HL-60/S4 treated with phorbol 12-myristate 13-acetate at 8.2 ng/mL for 4 days and 3 days (cell line): ENCODE results near the gene PLK5.
"Not testable (repeated sequence)": the region's sequence is repeated elsewhere in the genome, so short reads cannot be mapped to it uniquely, and the experiment has no call there.

Experiments
- in situ Hi-C: fragments of 300-500 bp; cut with MboI; formaldehyde crosslinking; loops from 2 replicates; pipeline ENCODE4 v1.15.0; 2022; ENCODE audit warnings: low sequenced_read_pairs

Gene PLK5

DNA sequence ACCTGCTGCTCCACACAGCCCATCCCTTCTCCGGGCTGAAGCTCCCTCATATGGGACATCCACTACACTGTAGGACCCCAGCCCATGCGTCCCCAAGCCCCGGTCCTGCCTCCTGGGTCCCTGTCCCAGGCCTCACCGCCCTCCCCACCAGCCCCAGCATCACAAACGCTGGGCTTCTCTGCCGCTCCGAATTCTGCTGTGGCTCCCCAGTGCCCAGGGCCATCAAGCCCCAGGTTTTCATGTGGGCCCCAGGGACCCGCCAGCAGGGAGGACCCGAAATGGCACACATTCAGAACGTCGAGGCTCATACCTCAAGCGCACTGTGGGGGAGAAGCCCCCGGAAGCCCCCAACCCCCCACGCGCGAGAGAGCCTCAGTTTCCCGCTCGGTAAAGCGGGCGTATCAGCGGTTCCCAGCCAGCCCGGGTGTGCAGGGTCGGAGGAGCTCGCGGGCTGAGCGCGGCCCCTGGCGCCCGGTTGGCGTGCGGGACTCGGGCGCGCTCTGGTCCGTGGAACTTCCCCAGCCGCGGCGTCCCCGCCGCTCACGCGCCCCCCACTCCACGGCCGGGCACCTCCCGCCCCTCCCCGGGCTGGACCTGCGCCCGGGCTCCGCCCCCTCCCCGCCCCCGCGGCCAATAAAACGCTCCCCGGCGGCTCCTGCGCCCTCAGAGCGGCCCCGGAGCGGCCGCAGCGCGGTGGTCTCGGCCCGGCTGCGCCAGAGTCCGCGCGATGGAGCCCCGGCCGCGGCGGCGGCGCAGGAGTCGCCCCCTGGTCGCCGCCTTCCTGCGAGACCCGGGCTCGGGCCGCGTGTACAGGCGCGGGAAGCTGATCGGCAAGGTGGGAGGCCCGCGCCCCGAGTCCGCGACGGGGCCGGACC, at the start of gene PLK5:
PLK5 (plus strand) TSS at position 666 of the 875 bp plus-strand sequence. CDS start 2,920 bp downstream, outside the sequence.
- in situ Hi-C loops, result no loop called here

- in situ Hi-C loops, result no loop called here
Observed at GRCh38 chr19:1474765-1475351, 49.0 kb upstream of the PLK5 start.

DNA sequence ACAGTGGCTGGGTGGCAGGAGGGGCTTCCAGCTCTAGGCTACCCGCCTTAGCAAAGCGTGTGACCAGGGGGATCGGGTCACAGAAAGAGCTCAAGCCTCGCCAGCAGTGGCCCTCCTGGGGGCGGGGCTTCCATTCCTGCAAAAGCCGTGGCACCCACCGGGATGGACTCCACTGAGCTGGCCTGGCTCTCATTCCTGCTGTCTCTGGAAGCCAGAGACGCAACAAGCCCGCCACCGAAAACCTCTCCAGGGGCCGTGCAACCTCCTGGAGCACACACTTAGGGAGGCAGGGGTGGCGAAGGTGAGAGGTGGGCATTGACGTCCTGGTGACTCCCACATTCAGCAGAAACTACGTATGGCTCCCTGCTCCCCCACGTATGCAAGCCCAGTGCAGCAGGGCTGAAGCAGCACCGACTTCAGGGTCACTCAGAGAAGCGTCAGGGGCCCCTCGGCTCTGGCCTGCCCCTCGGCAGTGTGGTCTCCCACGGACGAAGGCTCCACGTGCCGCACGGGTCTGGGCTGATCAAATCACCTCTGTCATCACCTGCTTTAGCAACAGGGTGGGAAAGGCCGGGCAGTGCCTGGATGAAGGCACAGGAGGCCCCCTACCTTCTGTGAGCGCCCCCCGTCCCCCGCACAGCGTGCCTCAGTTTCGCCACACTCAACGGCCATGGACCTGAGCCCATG, 48.0 kb upstream of the PLK5 start:
- in situ Hi-C loops, result no loop called here

DNA sequence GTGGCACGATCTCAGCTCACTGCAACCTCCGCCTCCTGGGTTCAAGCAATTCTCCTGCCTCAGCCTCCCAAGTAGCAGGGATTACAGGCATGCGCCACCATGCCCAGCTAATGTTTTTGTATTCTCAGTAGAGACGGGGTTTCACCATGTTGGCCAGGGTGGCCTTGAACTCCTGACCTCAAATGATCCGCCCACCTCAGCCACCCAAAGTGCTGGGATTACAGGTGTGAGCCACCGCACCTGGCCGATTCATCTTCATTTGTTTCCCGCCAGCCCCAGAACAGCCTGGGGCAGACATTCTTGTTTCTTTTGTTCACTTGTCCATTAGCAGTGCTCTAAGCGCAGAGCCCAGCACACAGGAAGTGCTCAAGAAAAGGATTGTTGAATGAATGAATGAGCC, 46.8 kb upstream of the PLK5 start:
- in situ Hi-C loops, result not testable (repeated sequence)

DNA sequence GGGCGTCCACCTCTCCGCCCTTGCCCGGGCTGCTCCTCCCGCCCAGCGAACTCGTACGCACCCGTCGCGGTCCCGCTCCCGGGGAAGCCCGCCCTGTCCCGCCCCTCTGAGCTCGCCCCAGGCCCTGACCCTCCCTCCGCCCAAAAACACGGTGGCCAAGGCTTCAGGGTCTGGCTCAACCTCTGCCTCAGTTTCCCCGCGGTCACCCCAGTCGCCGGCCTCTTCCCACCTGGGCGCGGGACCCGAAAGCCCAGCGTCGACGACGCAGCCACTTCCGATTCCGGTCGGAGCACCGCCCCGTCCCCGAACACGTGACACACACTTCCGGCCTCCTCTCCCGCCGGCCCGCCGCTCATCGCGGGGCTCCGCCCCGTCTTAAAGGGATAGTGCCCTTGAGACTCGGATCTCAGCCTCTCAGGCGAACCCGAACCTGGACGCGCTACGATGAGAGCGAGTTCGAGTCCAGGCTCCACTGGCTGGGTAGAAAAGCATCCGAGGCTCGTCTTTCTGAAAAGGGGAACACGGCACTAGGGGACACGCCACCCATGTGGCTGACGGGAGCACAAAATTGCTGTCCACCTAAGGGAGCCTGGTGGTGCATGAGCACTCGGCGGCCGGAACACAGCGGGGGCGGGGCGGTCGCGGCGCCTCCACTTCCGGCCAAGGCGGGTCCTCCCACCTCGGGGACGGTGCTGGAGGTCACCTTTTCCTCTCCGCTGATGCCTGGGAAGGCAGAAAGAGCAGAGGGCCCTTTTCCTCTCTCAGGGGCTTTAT, 44.8 kb upstream of the PLK5 start, which contains the start of gene C19orf25:
C19orf25 (minus strand) TSS at position 282 of the 774 bp plus-strand sequence. CDS start 312 bp downstream, outside the sequence.
- in situ Hi-C loops, result no loop called here

GRCh38 chr19:1481224-1481892, 42.5 kb upstream of the PLK5 start:
- in situ Hi-C loops, result no loop called here

DNA sequence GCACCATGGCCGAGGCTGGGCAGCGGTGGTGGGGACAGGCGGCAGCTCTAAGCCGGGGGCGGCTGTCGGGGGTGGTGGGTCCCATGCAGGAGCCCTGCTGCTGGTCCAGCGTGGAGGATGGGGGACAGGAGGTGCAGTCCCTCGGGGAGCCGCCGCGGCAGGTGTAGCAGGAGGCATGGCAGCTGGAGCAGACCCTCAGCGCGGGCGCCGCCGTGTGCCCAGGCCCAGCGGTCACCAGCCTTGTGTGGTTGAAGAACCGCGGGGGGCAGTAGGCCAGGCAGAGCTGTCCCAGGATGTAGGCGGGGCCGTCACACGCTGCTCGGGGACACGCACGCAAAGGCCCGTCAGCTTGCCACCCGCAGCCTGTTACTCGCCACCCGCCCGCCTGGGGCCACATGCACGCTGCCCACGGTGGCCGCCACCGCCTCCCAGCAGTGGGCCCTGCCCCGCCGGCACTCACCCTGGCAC, 42.0 kb upstream of the PLK5 start:
- in situ Hi-C loops, result no loop called here

DNA sequence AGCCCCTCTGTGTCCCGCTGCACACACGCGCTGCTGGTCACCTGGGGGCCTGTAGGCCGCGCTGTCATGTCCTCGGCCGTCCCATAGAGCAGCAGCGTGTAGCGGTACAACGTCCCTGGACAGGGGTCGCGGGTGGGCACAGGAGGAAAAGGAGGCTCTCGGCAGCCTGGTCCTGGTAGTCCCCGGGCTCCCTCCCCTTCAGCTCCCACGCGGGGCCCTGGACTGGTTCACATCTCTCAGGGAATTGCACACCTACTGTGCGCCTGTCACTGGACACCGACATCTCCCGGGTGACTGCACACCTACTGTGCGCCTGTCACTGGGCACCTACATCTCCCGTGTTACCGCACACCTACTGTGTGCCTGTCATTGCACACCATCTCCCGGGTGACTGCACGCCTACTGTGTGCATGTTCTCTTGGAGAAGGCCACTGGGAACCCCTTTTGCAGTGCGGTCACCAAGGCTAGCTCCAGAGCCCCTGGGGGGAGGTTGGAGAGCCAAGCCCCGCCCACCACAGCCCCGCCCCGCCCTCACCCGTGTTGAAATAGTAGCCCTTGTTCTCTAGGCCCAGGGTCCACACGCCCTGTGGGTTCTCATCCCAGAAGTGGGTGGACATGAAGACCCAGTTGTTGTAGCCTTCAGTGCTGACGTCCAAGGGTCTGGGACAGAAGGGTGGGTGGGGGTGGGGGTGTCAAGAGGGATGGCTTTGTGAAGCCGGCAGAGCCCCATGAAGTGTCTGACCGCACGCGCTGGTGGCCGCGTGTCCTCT, 41.3 kb upstream of the PLK5 start:
- in situ Hi-C loops, result no loop called here

DNA sequence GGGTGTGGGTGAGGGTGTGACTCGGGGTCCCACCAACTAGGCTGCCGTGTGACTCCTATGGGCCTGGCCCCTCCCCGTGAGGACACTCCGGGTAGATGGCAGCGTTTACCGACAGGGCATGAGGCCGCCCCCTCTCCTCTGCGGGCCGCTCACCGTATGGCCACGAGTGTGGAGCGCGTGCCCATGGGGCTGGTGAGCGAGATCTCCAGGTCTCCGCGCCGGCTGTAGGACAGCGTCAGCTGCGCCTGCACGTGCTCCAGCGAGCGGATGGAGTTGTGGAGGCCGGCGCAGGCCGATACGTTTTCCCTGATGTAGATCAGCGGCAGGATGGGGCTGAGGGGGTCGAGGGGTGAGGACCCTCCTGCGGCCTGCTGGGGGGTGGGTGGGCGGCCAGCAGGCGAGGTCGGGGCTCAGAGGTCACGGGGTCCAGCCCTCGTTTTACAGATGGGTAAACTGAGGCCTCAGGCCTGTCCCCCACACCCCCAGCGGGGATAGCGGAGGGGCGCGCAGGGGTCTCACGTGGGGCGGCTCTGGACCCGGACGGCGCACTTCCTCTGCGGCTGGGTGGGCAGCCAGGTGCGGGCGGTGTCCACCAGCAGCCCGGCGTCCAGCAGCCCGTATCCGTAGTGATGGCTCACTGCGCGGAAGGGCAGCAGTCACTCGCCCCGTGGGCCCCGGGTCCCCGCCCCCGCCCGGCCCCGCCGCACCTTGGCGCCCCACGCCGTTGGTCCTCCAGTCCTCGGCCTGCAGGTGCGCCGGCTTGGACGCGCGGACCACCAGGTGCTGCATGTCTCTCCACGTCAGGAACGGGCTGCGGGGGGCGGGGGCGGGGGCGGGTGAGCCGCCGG, 40.5 kb upstream of the PLK5 start:
- in situ Hi-C loops, result no loop called here

DNA sequence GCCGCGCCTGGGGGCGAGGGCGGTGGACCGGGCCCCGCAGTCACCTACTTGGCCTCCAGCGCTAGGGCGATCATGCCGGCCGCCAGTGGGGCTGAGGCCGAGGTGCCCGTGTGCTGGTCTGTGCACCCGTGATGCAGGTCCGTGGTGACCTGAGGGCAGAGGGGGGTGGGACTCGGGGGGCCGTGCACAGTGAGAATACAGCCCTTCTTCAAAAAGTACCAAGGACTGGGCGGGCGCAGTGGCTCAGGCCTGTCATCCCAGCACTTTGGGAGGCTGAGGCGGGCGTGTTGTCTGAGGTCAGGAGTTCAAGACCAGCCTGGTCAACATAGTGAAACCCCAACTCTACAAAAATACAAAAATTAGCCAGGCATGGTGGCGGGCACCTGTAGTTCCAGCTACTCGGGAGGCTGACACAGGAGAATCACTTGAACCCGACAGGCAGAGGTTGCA, 39.9 kb upstream of the PLK5 start:
- in situ Hi-C loops, result no loop called here

GRCh38 chr19:1486720-1487575, 36.9 kb upstream of the PLK5 start:
- in situ Hi-C loops, result no loop called here

- in situ Hi-C loops, result no loop called here
Observed at GRCh38 chr19:1487576-1488281, 36.1 kb upstream of the PLK5 start.

DNA sequence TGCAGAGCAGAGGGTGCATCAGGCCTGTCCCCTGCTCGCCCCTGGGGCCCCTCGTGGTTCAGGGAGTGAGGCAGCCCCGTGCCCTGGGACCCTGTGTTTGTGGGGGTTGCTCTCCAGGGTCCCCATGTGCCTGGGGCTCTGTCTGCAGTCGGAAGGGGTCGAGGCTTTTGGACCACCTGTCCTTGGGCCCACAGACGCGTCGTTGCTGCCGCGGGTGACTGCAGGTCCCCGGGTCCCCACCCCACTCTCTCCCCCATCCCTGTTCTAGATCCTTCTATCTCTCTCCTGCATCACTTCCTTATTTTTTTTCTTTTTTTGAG, 35.6 kb upstream of the PLK5 start:
- in situ Hi-C loops, result no loop called here

DNA sequence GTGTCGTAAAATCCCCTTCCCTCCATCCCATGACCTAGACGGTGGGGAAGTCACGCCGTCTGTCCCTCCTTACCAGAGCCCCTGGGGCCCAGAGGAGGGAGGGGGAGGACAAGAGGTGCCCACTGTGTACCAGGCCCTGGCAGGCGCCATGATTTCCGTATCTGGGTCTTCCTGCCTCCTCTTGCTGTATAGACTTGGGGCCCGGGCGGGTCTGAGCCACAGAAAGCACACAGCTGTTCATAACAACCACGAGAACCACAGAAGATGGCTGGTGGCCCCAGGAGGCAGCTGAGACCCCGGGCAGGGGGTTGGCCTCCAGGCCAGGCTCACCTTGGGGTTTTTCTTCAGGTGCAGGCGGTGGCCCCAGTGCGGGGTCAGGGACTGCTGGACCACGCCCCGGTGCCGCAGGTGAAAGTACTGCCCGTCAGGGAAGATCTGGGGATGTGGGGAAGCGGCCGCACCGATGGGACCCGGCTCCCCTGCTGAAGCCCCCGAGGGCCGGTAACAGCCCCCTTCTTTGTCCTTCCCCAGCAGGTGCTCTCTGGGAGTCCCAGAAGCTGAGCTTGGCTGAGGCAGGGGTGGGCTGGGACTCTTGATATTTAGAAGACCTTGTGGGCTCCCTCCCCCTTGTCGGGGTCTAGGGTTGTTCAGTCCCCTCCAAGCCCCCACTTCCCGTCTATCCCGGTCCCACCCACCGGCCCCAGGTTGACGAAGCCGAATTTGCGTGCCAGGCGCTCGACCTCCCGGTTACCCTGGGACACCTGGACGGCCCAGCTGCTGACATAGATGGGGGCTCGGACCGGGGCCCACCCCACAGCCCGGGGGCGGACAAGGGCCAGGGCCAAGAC, 34.2 kb upstream of the PLK5 start:
- in situ Hi-C loops, result no loop called here

DNA sequence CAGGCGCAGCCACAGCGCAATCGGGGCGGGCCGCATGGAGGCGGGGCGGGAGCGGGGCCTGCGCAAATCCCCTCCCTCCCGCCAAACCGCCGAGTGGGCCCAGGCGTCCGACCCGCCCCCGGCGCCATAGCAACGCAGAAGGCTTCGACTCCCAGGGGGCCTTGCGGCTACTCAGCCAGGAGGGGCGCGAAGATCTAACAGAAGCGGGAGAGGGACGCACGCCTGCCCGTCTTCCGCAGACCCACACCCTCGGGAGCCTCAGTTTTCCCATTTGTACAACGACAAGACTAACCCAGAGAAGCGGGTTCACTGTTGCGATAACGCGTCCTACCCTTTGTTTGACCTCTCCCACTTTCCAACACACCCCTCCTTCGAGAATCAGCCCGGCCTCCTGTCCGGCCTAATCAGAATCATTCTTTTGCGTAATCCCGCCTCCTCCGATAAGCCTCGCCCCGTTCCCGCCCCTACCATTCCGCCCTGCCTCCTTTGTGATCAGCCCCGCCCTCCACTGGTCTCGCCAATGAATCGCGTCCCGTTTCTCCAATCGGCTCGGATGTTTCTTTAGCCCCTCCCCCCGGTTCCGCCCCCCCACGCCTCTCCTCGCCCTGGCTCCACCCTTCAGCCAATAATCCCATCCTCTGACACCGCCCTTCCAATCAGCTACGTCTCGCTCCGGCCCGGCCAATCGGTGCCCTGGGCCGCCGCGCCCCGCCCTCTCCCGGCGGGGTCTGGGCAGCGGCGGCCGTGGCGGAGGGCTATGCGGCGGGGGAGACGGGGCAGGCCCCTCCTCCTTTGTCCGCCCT, 33.4 kb upstream of the PLK5 start, which contains the start of gene PCSK4:
PCSK4 (minus strand) TSS at position 40 of the 803 bp plus-strand sequence; CDS start at position 36, 4 bp downstream.
- in situ Hi-C loops, result no loop called here
